ENCODE results near the gene IL15. TPM values are rescaled to one million over a fixed set of nuclear protein-coding genes. Genes with fewer than 3 reads are reported as not detected.

IL15 gene
- total RNA-seq, 2 donors from 2014 or later, result 0.66 to 2.1 TPM

GRCh38 chr4:141771889-141772830 lies 135.8 kb downstream of the IL15 start:
- Histone ChIP-seq H3K27me3 (no peaks in the 10 kb centered on the region), H3K27ac (no peak overlapping the region), H3K9me3 (no peaks in the 10 kb centered on the region), H3K4me1 (no peaks in the 10 kb centered on the region), H3K4me3 (no peak overlapping the region), H3K36me3 (replicated peaks in 1 of 2; ENCODE audit: insufficient read depth in 1 of 2, low read depth in 2 of 2) (no peaks in the 10 kb centered on the region)
- WGBS, 2 donors, result 37 to 39% methylated on average over 10 of the region's 10 CpGs
- ATAC-seq, result no peak
- TF ChIP-seq CTCF (IDR thresholded peaks at IDR 0.05) (no peak), POLR2A (IDR thresholded peaks at IDR 0.05) (no peak)
- intact Hi-C loops (cut with DNase I), result no loop called here
- no peak for DNase-seq

GRCh38 chr4:141772838-141773237 lies 136.5 kb downstream of the IL15 start:
- DNase-seq, result no peak
- no peak for TF ChIP-seq CTCF (IDR thresholded peaks at IDR 0.05)
- no peaks in the 10 kb centered on the region for H3K36me3 ChIP-seq (replicated peaks in 1 of 2; ENCODE audit: insufficient read depth in 1 of 2, low read depth in 2 of 2)
- no peak for ATAC-seq
- no peaks in the 10 kb centered on the region for H3K4me1 ChIP-seq
- 84 to 92% methylated on average over 2 of the region's 2 CpGs for WGBS, 2 donors
- H3K4me3 ChIP-seq, result no peak overlapping the region
- no peak overlapping the region for H3K27ac ChIP-seq
- H3K9me3 ChIP-seq, result no peaks in the 10 kb centered on the region
- no peaks in the 10 kb centered on the region for H3K27me3 ChIP-seq
- intact Hi-C loops (cut with DNase I), result no loop called here

DNA sequence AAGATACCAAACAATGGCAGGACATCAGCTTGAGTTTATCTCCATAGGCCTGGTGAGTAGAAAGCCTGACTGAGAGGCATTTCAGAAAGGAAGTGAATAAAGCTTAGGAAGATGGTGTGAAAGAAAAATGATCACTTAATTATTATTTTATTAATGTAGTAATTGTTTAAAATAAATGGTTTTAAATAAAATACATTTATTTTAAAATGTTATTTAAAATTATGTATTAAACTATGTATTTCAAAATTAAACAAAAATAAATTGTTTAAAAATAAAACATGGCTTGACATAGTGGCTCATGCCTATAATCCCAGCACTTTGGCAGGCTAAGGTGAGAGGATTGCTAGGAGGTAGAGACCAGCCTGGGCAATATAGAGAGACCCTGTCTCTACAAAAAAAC lies 145.8 kb downstream of the IL15 start:
- Histone ChIP-seq H3K9me3 (no peaks in the 10 kb centered on the region), H3K4me1 (no peaks in the 10 kb centered on the region), H3K4me3 (no peak overlapping the region), H3K27ac (no peak overlapping the region), H3K36me3 (replicated peaks in 1 of 2; ENCODE audit: insufficient read depth in 1 of 2, low read depth in 2 of 2) (no peaks in the 10 kb centered on the region), H3K27me3 (no peaks in the 10 kb centered on the region)
- intact Hi-C loops (cut with DNase I), result no loop called here
- ATAC-seq (no peak), DNase-seq (no peak)
- TF ChIP-seq POLR2A (IDR thresholded peaks at IDR 0.05) (no peak), CTCF (IDR thresholded peaks at IDR 0.05) (no peak)
